ENCODE measurements around the gene IREB2. TPM values are rescaled to one million over a fixed set of nuclear protein-coding genes. Genes with fewer than 3 reads are reported as not detected.

Gene IREB2
- total and polyA plus RNA-seq, 2 donors (not counting 1 experiment from before 2014, with no cell fraction given) = 14.7 to 92.1 TPM

DNA sequence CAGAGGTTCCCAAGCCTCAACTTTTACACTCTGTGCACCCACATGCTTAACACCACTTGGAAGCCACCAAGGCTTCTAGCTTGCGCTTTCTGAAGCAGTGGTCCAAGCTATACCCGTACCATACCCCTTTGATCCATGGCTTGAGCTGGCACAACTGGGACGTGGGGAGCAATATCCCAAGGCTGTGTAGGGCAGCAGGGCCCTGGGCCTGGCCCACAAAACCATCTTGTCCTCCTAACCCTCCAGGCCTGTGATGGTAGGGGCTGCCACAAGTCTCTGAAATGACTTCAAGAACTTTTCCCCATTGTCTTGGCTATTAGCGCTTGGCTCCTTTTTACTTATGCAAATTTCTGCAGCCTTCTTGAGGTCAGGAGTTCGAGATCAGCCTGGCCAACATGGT lies 86.2 kb downstream of the IREB2 start:
- Histone ChIP-seq H3K9me3 (ENCODE audit: control extremely low read depth in 1 of 3, control insufficient read depth in 2 of 3, insufficient read depth in 1 of 3, low read length in 2 of 3) (peaks cover 0 to 11% (median 2%) of the 10 kb centered on the region in 3 donors), H3K4me3 (ENCODE audit: control extremely low read depth in 1 of 5, extremely low read depth in 1 of 5, insufficient read depth in 1 of 5, low read depth in 2 of 5, low read length in 4 of 5) (no peak overlapping the region), H3K79me2 (ENCODE audit: control insufficient read depth, insufficient read depth, low read length) (no peaks in the 10 kb centered on the region), H3K9ac (ENCODE audit: low read length) (no peak overlapping the region), H3K4me2 (replicated peaks; ENCODE audit: low read depth, low read length, poor library complexity, severe bottlenecking) (no peak overlapping the region), H3K27me3 (replicated peaks in 1 of 4; ENCODE audit: control extremely low read depth in 1 of 4, control insufficient read depth in 3 of 4, insufficient read depth in 4 of 4, low read length in 3 of 4) (no peaks in the 10 kb centered on the region), H3K27ac (ENCODE audit: low read length in 2 of 2) (no peak overlapping the region), H4K20me1 (ENCODE audit: control insufficient read depth, insufficient read depth, low read length, poor library complexity, severe bottlenecking) (no peaks in the 10 kb centered on the region), H3K4me1 (ENCODE audit: control insufficient read depth in 2 of 2, insufficient read depth in 2 of 2, low read length in 2 of 2) (no peaks in the 10 kb centered on the region), H3K36me3 (replicated peaks in 1 of 2; ENCODE audit: control extremely low read depth in 1 of 2, control insufficient read depth in 1 of 2, extremely low read depth in 1 of 2, insufficient read depth in 2 of 2, low read length in 1 of 2) (no peaks in the 10 kb centered on the region), H2AFZ (ENCODE audit: insufficient read depth, low read depth, low read length, poor library complexity, severe bottlenecking) (no peak overlapping the region)
- 93% methylated on average over 4 of the region's 5 CpGs for WGBS (ENCODE audit: insufficient coverage)
- intact Hi-C loops (cut with micrococcal nuclease) = no loop called here
- ChIA-PET CTCF (no interaction called here), POLR2A (no interaction called here)
- Mint-ChIP-seq H3K9me3 (ENCODE audit: insufficient read depth) (no peaks in the 10 kb centered on the region), H3K27me3 (no peaks in the 10 kb centered on the region), H3K4me3 (no peak overlapping the region), H3K4me1 (no peaks in the 10 kb centered on the region), H3K27ac (no peak overlapping the region)
- TF ChIP-seq EZH2 (IDR thresholded peaks at IDR 0.05; ENCODE audit: borderline replicate concordance, insufficient read depth, low read depth, low read length, poor library complexity, severe bottlenecking) = no peak
- TF ChIP-seq, protein P1, sequence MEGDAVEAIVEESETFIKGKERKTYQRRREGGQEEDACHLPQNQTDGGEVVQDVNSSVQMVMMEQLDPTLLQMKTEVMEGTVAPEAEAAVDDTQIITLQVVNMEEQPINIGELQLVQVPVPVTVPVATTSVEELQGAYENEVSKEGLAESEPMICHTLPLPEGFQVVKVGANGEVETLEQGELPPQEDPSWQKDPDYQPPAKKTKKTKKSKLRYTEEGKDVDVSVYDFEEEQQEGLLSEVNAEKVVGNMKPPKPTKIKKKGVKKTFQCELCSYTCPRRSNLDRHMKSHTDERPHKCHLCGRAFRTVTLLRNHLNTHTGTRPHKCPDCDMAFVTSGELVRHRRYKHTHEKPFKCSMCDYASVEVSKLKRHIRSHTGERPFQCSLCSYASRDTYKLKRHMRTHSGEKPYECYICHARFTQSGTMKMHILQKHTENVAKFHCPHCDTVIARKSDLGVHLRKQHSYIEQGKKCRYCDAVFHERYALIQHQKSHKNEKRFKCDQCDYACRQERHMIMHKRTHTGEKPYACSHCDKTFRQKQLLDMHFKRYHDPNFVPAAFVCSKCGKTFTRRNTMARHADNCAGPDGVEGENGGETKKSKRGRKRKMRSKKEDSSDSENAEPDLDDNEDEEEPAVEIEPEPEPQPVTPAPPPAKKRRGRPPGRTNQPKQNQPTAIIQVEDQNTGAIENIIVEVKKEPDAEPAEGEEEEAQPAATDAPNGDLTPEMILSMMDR (IDR thresholded peaks at IDR 0.05) = no peak
- ATAC-seq (ENCODE audit: low read depth) (no peak), DNase-seq (no peak)

DNA sequence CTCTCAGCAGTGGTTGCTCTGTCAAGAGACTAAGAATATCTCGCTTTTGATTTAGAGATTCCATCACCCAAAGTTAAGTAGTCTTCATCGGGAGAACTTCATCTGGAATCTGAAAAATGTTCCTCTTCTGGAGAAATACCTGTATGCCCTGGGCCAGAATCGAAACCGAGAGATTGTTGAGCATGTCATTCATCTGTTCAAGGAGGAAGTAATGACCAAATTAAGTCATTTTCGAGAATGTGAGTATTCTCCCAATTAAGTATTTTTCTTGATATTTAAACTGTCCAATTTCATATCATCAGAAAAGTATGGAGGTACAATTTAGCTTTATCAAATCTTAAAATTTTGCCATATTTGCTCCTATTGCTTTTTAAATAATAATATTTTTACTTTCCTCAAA lies 89.3 kb downstream of the IREB2 start:
- Histone ChIP-seq H3K9ac (ENCODE audit: low read length) (no peak overlapping the region), H3K27me3 (replicated peaks in 1 of 4; ENCODE audit: control extremely low read depth in 1 of 4, control insufficient read depth in 3 of 4, insufficient read depth in 4 of 4, low read length in 3 of 4) (no peaks in the 10 kb centered on the region), H3K27ac (ENCODE audit: low read length in 2 of 2) (no peak overlapping the region), H3K79me2 (ENCODE audit: control insufficient read depth, insufficient read depth, low read length) (no peaks in the 10 kb centered on the region), H3K36me3 (replicated peaks in 1 of 2; ENCODE audit: control extremely low read depth in 1 of 2, control insufficient read depth in 1 of 2, extremely low read depth in 1 of 2, insufficient read depth in 2 of 2, low read length in 1 of 2) (no peaks in the 10 kb centered on the region), H3K9me3 (ENCODE audit: control extremely low read depth in 1 of 3, control insufficient read depth in 2 of 3, insufficient read depth in 1 of 3, low read length in 2 of 3) (peaks cover 0 to 11% (median 2%) of the 10 kb centered on the region in 3 donors), H4K20me1 (ENCODE audit: control insufficient read depth, insufficient read depth, low read length, poor library complexity, severe bottlenecking) (no peaks in the 10 kb centered on the region), H3K4me1 (ENCODE audit: control insufficient read depth in 2 of 2, insufficient read depth in 2 of 2, low read length in 2 of 2) (no peaks in the 10 kb centered on the region), H3K4me2 (replicated peaks; ENCODE audit: low read depth, low read length, poor library complexity, severe bottlenecking) (no peak overlapping the region), H3K4me3 (ENCODE audit: control extremely low read depth in 1 of 5, extremely low read depth in 1 of 5, insufficient read depth in 1 of 5, low read depth in 2 of 5, low read length in 4 of 5) (no peak overlapping the region), H2AFZ (ENCODE audit: insufficient read depth, low read depth, low read length, poor library complexity, severe bottlenecking) (no peak overlapping the region)
- no peak overlapping the region for H3K27ac Mint-ChIP-seq
- intact Hi-C loops (cut with micrococcal nuclease) = no loop called here
- no peak overlapping the region for H3K4me3 Mint-ChIP-seq
- WGBS (ENCODE audit: insufficient coverage) = 100% methylated on average over 2 of the region's 5 CpGs
- H3K27me3 Mint-ChIP-seq = no peaks in the 10 kb centered on the region
- no peak for TF ChIP-seq EZH2 (IDR thresholded peaks at IDR 0.05; ENCODE audit: borderline replicate concordance, insufficient read depth, low read depth, low read length, poor library complexity, severe bottlenecking)
- TF ChIP-seq, protein P1 (IDR thresholded peaks at IDR 0.05) = no peak
- DNase-seq (no peak), ATAC-seq (ENCODE audit: low read depth) (no peak)
- POLR2A ChIA-PET = no interaction called here
- CTCF ChIA-PET = no interaction called here
- H3K9me3 Mint-ChIP-seq (ENCODE audit: insufficient read depth) = no peaks in the 10 kb centered on the region
- H3K4me1 Mint-ChIP-seq = no peaks in the 10 kb centered on the region
